Smooth muscle cell (in vitro differentiated cells): ENCODE data around the gene BCAS1. TPM values are rescaled to one million over a fixed set of nuclear protein-coding genes. Genes with fewer than 3 reads are reported as not detected.

Experiments used
- DNase-seq: peaks from one replicate; lab custom pipeline; 2025; ENCODE audit not compliant: unreplicated experiment; lab: John Stamatoyannopoulos, UW
- H2AFZ ChIP-seq: fragments of 200-600 bp; sonication (generic); 2 replicates; pipeline ENCODE4 v1.6.0; 2016; ENCODE audit warnings: antibody characterized with exemption, low read depth, mild to moderate bottlenecking
- H3F3A ChIP-seq: fragments of 200-600 bp; sonication (generic); 2 replicates; pipeline ENCODE4 v1.6.0; 2017; ENCODE audit warnings: antibody characterized with exemption, low read depth
- H3K27ac ChIP-seq: fragments of 200-600 bp; sonication (generic); 2 replicates; pipeline ENCODE4 v1.5.1; 2016; ENCODE audit warnings: low read depth, mild to moderate bottlenecking
- H3K27me3 ChIP-seq: fragments of 200-600 bp; sonication (generic); 2 replicates; pipeline ENCODE4 v1.6.1; 2016; ENCODE audit warnings: low read depth, mild to moderate bottlenecking
- H3K36me3 ChIP-seq: fragments of 200-600 bp; sonication (generic); 2 replicates; pipeline ENCODE4 v1.5.1; 2016; ENCODE audit warnings: low read depth
- H3K4me1 ChIP-seq: fragments of 200-600 bp; sonication (generic); 2 replicates; pipeline ENCODE4 v1.5.1; 2016; ENCODE audit warnings: low read depth
- H3K4me2 ChIP-seq: fragments of 200-600 bp; sonication (generic); 2 replicates; pipeline ENCODE4 v1.6.0; 2016; ENCODE audit warnings: mild to moderate bottlenecking
- H3K4me3 ChIP-seq: fragments of 200-600 bp; sonication (generic); 2 replicates; pipeline ENCODE4 v1.5.1; 2016; ENCODE audit warnings: mild to moderate bottlenecking
- H3K79me2 ChIP-seq: fragments of 200-600 bp; sonication (generic); 2 replicates; pipeline ENCODE4 v1.6.0; 2016; ENCODE audit warnings: low read depth, mild to moderate bottlenecking
- H3K9ac ChIP-seq: fragments of 200-600 bp; sonication (generic); 2 replicates; pipeline ENCODE4 v1.6.0; 2016; ENCODE audit warnings: low read depth
- H3K9me3 ChIP-seq: fragments of 200-600 bp; sonication (generic); replicated peaks from 2 replicates; pipeline ENCODE4 v1.5.1; 2016; ENCODE audit warnings: low read depth
- H4K20me1 ChIP-seq: fragments of 200-600 bp; sonication (generic); 2 replicates; pipeline ENCODE4 v1.6.0; 2016; ENCODE audit warnings: low read depth
- WGBS: methylation state at CpG from one replicate; pipeline ENCODE4 v1.1.7; 2016; ENCODE audit warnings: low lambda C conversion rate; 5-methylcytosine and 5-hydroxymethylcytosine counted together
- polyA plus RNA-seq: library from polyadenylated mRNA; unstranded; fragments of >200 nt; fragmentation: Nextera tagmentation; extraction: Ambion mirVana; gene quantifications from 2 replicates; pipeline ENCODE4 v1.2.1, GENCODE V29; 2016
- total RNA-seq: library from RNA; depleted of rRNA; stranded (reverse); fragments of >200 nt; gene quantifications from 2 replicates; pipeline ENCODE4 v1.2.3, GENCODE V29; 2014
- TF ChIP-seq, protein P1 (sequence below): fragments of 200-600 bp; sonication (generic); IDR thresholded peaks from 2 replicates; pipeline ENCODE4 v1.5.1; 2017; ENCODE audit warnings: borderline replicate concordance, mild to moderate bottlenecking, antibody characterized with exemption; ENCODE audit not compliant: insufficient read depth, poor library complexity, severe bottlenecking

Gene BCAS1
- total and polyA plus RNA-seq, 2 experiments from 2014 or later: 0.09 to 0.15 TPM

DNA sequence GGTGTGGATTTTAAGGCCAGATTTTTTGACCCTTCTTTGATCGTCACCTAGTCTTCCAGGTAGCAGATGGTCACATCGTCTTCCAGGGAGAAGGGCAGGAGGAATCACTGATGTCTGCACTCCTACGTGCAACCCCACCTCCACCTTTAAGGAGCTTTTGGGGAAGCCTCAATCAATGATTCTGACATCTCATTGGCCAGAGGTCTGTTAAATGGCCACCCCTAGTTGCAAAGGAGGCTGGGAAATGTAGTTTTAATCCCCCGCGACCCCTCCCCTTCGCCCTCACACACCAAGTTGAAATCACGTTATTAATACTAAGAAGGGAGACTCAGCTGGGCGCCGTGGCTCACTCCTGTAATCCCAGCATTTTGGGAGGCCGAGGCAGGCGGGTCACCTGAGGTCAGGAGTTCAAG lies 151.4 kb downstream of the BCAS1 start:
- no peak overlapping the region for H2AFZ ChIP-seq
- H3K9ac ChIP-seq: no peak overlapping the region
- WGBS: 29% methylated on average over 11 of the region's 11 CpGs
- H3K36me3 ChIP-seq: no peaks in the 10 kb centered on the region
- peaks cover 20% of the 10 kb centered on the region for H3F3A ChIP-seq
- no peak overlapping the region for H3K4me3 ChIP-seq
- no peaks in the 10 kb centered on the region for H4K20me1 ChIP-seq
- H3K79me2 ChIP-seq: no peaks in the 10 kb centered on the region
- H3K27ac ChIP-seq: no peak overlapping the region
- no peaks in the 10 kb centered on the region for H3K27me3 ChIP-seq
- H3K4me1 ChIP-seq: peaks cover 51% of the 10 kb centered on the region
- H3K4me2 ChIP-seq: peak overlapping the region; percentile 33
- DNase-seq: no peak
- no peaks in the 10 kb centered on the region for H3K9me3 ChIP-seq
- TF ChIP-seq, protein P1, sequence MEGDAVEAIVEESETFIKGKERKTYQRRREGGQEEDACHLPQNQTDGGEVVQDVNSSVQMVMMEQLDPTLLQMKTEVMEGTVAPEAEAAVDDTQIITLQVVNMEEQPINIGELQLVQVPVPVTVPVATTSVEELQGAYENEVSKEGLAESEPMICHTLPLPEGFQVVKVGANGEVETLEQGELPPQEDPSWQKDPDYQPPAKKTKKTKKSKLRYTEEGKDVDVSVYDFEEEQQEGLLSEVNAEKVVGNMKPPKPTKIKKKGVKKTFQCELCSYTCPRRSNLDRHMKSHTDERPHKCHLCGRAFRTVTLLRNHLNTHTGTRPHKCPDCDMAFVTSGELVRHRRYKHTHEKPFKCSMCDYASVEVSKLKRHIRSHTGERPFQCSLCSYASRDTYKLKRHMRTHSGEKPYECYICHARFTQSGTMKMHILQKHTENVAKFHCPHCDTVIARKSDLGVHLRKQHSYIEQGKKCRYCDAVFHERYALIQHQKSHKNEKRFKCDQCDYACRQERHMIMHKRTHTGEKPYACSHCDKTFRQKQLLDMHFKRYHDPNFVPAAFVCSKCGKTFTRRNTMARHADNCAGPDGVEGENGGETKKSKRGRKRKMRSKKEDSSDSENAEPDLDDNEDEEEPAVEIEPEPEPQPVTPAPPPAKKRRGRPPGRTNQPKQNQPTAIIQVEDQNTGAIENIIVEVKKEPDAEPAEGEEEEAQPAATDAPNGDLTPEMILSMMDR: no peak

DNA sequence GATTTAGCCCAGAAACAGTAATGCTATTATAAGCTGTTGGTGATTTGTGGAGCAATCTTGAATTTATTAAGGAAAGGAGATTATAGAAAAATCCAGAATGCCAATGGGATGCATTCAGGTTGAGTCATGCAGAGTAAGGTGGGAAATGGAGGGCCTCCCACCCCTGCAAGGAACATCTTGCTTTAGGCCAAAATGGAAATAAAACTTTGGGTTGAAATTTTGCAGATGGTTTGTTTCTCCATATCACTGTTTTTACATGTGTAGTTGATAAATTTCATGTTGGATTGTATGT lies 152.4 kb downstream of the BCAS1 start:
- Histone ChIP-seq H3K9me3 (no peaks in the 10 kb centered on the region), H3K36me3 (no peaks in the 10 kb centered on the region), H3K79me2 (no peaks in the 10 kb centered on the region), H4K20me1 (no peaks in the 10 kb centered on the region), H3K4me2 (peak overlapping the region; percentile 87), H3K27ac (peak overlapping the region; percentile 96), H3K4me1 (peaks cover 52% of the 10 kb centered on the region), H2AFZ (no peak overlapping the region), H3K27me3 (no peaks in the 10 kb centered on the region), H3K4me3 (no peak overlapping the region), H3F3A (peaks cover 20% of the 10 kb centered on the region), H3K9ac (no peak overlapping the region)
- TF ChIP-seq, protein P1: no peak
- no peak for DNase-seq

DNA sequence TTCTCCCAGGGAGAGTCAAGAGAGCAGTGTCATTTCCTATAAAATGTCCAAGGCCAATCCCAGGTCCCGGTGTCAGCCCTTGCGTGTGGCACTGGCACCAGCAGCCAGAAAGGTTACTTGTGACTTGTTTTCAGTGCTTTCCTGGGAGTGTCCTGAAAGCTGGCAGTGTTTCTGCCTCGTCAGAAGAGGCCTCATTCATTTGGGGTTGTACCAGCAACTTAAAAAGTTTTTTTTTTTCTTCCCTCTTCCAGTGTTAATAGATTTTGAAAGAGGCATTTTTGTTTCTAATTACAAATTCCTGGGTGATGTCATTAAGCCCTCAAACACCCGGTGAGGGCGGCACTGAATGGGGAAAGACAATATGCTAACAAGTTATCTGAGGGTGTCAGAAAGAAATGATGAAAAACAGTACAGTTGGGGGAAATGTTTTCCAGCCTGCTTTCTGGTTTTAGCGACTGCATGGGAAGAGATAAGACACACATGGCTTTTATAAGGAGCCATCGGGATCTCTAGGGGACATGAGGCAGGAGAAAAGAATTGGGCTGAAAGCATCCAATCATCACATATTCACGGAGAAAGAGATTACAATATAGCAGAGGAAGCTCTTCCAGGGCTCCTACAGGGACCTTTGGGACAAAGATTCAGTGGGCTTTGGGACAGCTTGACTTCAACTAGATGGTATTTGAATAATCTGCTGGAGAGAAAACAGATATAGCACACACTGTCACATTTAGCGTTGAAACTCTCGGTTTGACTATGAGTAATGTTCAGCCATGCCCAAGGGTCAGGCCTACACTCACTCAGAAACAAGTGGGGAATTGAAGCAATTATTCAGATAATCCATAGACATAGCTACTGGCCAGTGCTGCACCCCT lies 153.0 kb downstream of the BCAS1 start:
- DNase-seq: peak; percentile 21
- Histone ChIP-seq H3K4me1 (peaks cover 52% of the 10 kb centered on the region), H3K4me2 (peak overlapping the region; percentile 87), H4K20me1 (no peaks in the 10 kb centered on the region), H3F3A (peaks cover 20% of the 10 kb centered on the region), H3K79me2 (no peaks in the 10 kb centered on the region), H3K9me3 (no peaks in the 10 kb centered on the region), H3K9ac (peak overlapping the region; percentile 86), H3K27me3 (no peaks in the 10 kb centered on the region), H3K36me3 (no peaks in the 10 kb centered on the region), H3K4me3 (no peak overlapping the region), H3K27ac (peak overlapping the region; percentile 96), H2AFZ (peak overlapping the region; percentile 21)
- WGBS: 4% methylated on average over 10 of the region's 10 CpGs
- TF ChIP-seq, protein P1: no peak

DNA sequence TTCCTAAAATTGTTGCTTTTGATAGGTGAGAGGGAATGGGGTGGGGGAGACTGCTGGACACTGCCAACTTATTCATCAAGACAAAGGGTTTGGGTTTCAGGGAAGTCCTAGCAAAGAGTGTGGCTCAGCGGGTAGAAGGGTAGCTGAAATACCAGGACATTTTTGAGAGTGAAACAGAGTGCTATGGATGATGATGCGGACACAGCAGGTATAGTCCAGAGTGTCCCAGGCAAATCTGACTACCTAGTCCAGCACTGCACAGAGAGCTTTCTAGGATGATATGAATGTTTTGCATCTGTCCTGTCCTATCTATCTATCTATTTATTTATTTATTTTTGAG lies 154.3 kb downstream of the BCAS1 start:
- H2AFZ ChIP-seq: peak overlapping the region; percentile 43

More for the DNA sequence above, 154.3 kb downstream of the BCAS1 start:
- Histone ChIP-seq H3K27ac (peak overlapping the region; percentile 96), H3K79me2 (no peaks in the 10 kb centered on the region), H3K9me3 (no peaks in the 10 kb centered on the region), H3K9ac (peak overlapping the region; percentile 86), H3K36me3 (no peaks in the 10 kb centered on the region), H3F3A (peaks cover 20% of the 10 kb centered on the region), H3K4me3 (peak overlapping the region; percentile 57), H3K27me3 (no peaks in the 10 kb centered on the region), H4K20me1 (no peaks in the 10 kb centered on the region), H3K4me1 (peaks cover 46% of the 10 kb centered on the region), H3K4me2 (peak overlapping the region; percentile 87)
- DNase-seq: no peak
- 75% methylated on average over 2 of the region's 2 CpGs for WGBS
- TF ChIP-seq, protein P1: no peak
